ENCODE measurements around the gene ERVFRD-1.

ERVFRD-1 gene

GRCh38 chr6:11098004-11098403, 13.5 kb downstream of the ERVFRD-1 start:
- no peak for TF ChIP-seq CTCF (IDR thresholded peaks at IDR 0.05; ENCODE audit: control insufficient read depth, extremely low read depth, insufficient read depth)
- H3K4me3 ChIP-seq (ENCODE audit: low read depth, low read length): no peak overlapping the region
- no peak for DNase-seq (ENCODE audit: low read depth)

- DNase-seq (ENCODE audit: low read depth): no peak
- no peak overlapping the region for H3K4me3 ChIP-seq (ENCODE audit: low read depth, low read length)
- TF ChIP-seq CTCF (IDR thresholded peaks at IDR 0.05; ENCODE audit: control insufficient read depth, extremely low read depth, insufficient read depth): no peak
These were observed 14.0 kb downstream of the ERVFRD-1 start for GRCh38 chr6:11097476-11097875.

GRCh38 chr6:11096109-11096508, 15.4 kb downstream of the ERVFRD-1 start:
- no peak for TF ChIP-seq CTCF (IDR thresholded peaks at IDR 0.05; ENCODE audit: control insufficient read depth, extremely low read depth, insufficient read depth)
- peak overlapping the region; percentile 25 for H3K4me3 ChIP-seq (ENCODE audit: low read depth, low read length)
- peak; percentile 52 for DNase-seq (ENCODE audit: low read depth)

GRCh38 chr6:11094941-11095340, 16.6 kb downstream of the ERVFRD-1 start:
- peak overlapping the region; percentile 69 for H3K4me3 ChIP-seq (ENCODE audit: low read depth, low read length)
- TF ChIP-seq CTCF (IDR thresholded peaks at IDR 0.05; ENCODE audit: control insufficient read depth, extremely low read depth, insufficient read depth): no peak
- no peak for DNase-seq (ENCODE audit: low read depth)

GRCh38 chr6:11094411-11094851, 17.1 kb downstream of the ERVFRD-1 start:
- peak overlapping the region; percentile 69 for H3K4me3 ChIP-seq (ENCODE audit: low read depth, low read length)
- no peak for TF ChIP-seq CTCF (IDR thresholded peaks at IDR 0.05; ENCODE audit: control insufficient read depth, extremely low read depth, insufficient read depth)
- DNase-seq (ENCODE audit: low read depth): no peak

- DNase-seq (ENCODE audit: low read depth): peak; percentile 94
- TF ChIP-seq CTCF (IDR thresholded peaks at IDR 0.05; ENCODE audit: control insufficient read depth, extremely low read depth, insufficient read depth): peak; percentile 69
- peak within 1 kb of the TSS; percentile 69 for H3K4me3 ChIP-seq (ENCODE audit: low read depth, low read length)
These were observed 17.7 kb downstream of the ERVFRD-1 start, which contains the start of gene SMIM13 for GRCh38 chr6:11093626-11094410. TSS of gene SMIM13 (plus strand) at chr6:11093834. CDS start at chr6:11094314, 480 bp downstream.

- no peak for TF ChIP-seq CTCF (IDR thresholded peaks at IDR 0.05; ENCODE audit: control insufficient read depth, extremely low read depth, insufficient read depth)
- no peak for DNase-seq (ENCODE audit: low read depth)
- H3K4me3 ChIP-seq (ENCODE audit: low read depth, low read length): peak overlapping the region; percentile 69
These were observed 18.2 kb downstream of the ERVFRD-1 start for GRCh38 chr6:11093376-11093625.
